Keratinocyte (primary cell): ENCODE data around the gene FRMPD4.

Experiments used
- EZH2 ChIP-seq: IDR thresholded peaks from one replicate; pipeline ENCODE4 v1.6.1; 2012; ENCODE audit warnings: inconsistent platforms, mild to moderate bottlenecking, low read length, moderate library complexity
- TF ChIP-seq, protein P1 (sequence below), 3 experiments: IDR thresholded peaks in 1 of 3; conservative IDR thresholded peaks in 1 of 3; optimal IDR thresholded peaks in 1 of 3; 2 replicates in 2 of 3; 3 replicates in 1 of 3; pipeline versions ENCODE3 to v1.5.1; 2011; ENCODE audit warnings: low read length in 3 of 3, mild to moderate bottlenecking in 3 of 3, moderate library complexity in 2 of 3, control low read depth in 1 of 3, inconsistent platforms in 1 of 3; ENCODE audit not compliant: insufficient read depth in 2 of 3; ENCODE audit errors: extremely low read depth in 1 of 3

GRCh38 chrX:12332786-12333347 lies 194.6 kb downstream of the FRMPD4 start:
- TF ChIP-seq, protein P1, sequence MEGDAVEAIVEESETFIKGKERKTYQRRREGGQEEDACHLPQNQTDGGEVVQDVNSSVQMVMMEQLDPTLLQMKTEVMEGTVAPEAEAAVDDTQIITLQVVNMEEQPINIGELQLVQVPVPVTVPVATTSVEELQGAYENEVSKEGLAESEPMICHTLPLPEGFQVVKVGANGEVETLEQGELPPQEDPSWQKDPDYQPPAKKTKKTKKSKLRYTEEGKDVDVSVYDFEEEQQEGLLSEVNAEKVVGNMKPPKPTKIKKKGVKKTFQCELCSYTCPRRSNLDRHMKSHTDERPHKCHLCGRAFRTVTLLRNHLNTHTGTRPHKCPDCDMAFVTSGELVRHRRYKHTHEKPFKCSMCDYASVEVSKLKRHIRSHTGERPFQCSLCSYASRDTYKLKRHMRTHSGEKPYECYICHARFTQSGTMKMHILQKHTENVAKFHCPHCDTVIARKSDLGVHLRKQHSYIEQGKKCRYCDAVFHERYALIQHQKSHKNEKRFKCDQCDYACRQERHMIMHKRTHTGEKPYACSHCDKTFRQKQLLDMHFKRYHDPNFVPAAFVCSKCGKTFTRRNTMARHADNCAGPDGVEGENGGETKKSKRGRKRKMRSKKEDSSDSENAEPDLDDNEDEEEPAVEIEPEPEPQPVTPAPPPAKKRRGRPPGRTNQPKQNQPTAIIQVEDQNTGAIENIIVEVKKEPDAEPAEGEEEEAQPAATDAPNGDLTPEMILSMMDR (optimal IDR thresholded peaks at IDR 0.05 in 1 of 3, IDR thresholded peaks at IDR 0.05 in 1 of 3, conservative IDR thresholded peaks at IDR 0.05 in 1 of 3; ENCODE audit: extremely low read depth in 1 of 3, insufficient read depth in 2 of 3, low read length in 3 of 3), result no peak
- no peak for TF ChIP-seq EZH2
